Umbilical cord (tissue), 2 donors: ENCODE data around the gene DPP3. TPM values are rescaled to one million over a fixed set of nuclear protein-coding genes. Genes with fewer than 3 reads are reported as not detected.

Experiments used
- DNase-seq: peaks from one replicate; pipeline ENCODE4 v3.0.0-alpha.2; 2015; ENCODE audit warnings: low spot score
- total RNA-seq: library from RNA; depleted of rRNA; stranded (reverse); fragments of >200 nt; gene quantifications from one replicate; pipeline ENCODE4 v1.2.3, GENCODE V29; 2014; ENCODE audit warnings: low replicate concordance; ENCODE audit not compliant: insufficient read depth

DPP3 gene
- total RNA-seq, 1 donor from 2014 or later: 24.6 TPM

- peak; percentile 25 for DNase-seq
Observed at GRCh38 chr11:66479394-66480116, 679 bp upstream of the DPP3 start.

GRCh38 chr11:66484806-66485380, 4.7 kb downstream of the DPP3 start:
- DNase-seq: no peak

- DNase-seq: no peak
Observed at GRCh38 chr11:66488957-66489356, 8.7 kb downstream of the DPP3 start.

- no peak for DNase-seq
Observed at GRCh38 chr11:66489636-66490035, 9.4 kb downstream of the DPP3 start.

- DNase-seq: no peak
Observed at GRCh38 chr11:66491315-66491935, 11.2 kb downstream of the DPP3 start.

GRCh38 chr11:66492161-66492865, 12.1 kb downstream of the DPP3 start:
- DNase-seq: no peak

GRCh38 chr11:66493130-66493529, 12.9 kb downstream of the DPP3 start:
- no peak for DNase-seq

- no peak for DNase-seq
Observed at GRCh38 chr11:66494458-66494857, 14.2 kb downstream of the DPP3 start.

- no peak for DNase-seq
Observed at GRCh38 chr11:66494935-66495334, 14.7 kb downstream of the DPP3 start.

- no peak for DNase-seq
Observed at GRCh38 chr11:66495401-66495854, 15.2 kb downstream of the DPP3 start.

- no peak for DNase-seq
Observed at GRCh38 chr11:66497206-66497605, 17.0 kb downstream of the DPP3 start.

GRCh38 chr11:66498506-66498905, 18.3 kb downstream of the DPP3 start:
- DNase-seq: no peak

GRCh38 chr11:66505276-66505816, 25.1 kb downstream of the DPP3 start:
- DNase-seq: no peak

- DNase-seq: peak; percentile 21
Observed at GRCh38 chr11:66509131-66509561, 28.9 kb downstream of the DPP3 start.

- peak; percentile 87 for DNase-seq
Observed at GRCh38 chr11:66510271-66510989, 30.2 kb downstream of the DPP3 start, which contains the start of gene BBS1. BBS1 (plus strand) TSS chr11:66510635; CDS start chr11:66510660, 25 bp downstream.

- no peak for DNase-seq
Observed at GRCh38 chr11:66510990-66511339, 30.7 kb downstream of the DPP3 start.

GRCh38 chr11:66523611-66524010, 43.4 kb downstream of the DPP3 start:
- no peak for DNase-seq

- DNase-seq: no peak
Observed at GRCh38 chr11:66524304-66525040, 44.2 kb downstream of the DPP3 start.

- no peak for DNase-seq
Observed at GRCh38 chr11:66529069-66529468, 48.8 kb downstream of the DPP3 start.

- no peak for DNase-seq
Observed at GRCh38 chr11:66529655-66530054, 49.4 kb downstream of the DPP3 start.
